Measurements from ENCODE around the gene EIF5A.

The EIF5A gene

GRCh38 chr17:7357381-7357780 is 50.0 kb downstream of the EIF5A start:
- no peak for DNase-seq

- DNase-seq: no peak
Observed at GRCh38 chr17:7361906-7362305, 54.5 kb downstream of the EIF5A start.

Measured in stimulated activated CD4-positive, alpha-beta T cell treated with anti-CD3 and anti-CD28 coated beads, Interleukin-1b, Interleukin-23, amount 100 ng/mL, for 48 hours (primary cell).